Right forelimb (tissue), 1 donor: ENCODE results near the gene SPESP1.
"Not testable (repeated sequence)": the region's sequence is repeated elsewhere in the genome, so short reads cannot be mapped to it uniquely, and the experiment has no call there.

Experiments used
- DNase-seq: peaks from one replicate; pipeline ENCODE4 v3.0.0-alpha.2; 2018

SPESP1 gene

DNA sequence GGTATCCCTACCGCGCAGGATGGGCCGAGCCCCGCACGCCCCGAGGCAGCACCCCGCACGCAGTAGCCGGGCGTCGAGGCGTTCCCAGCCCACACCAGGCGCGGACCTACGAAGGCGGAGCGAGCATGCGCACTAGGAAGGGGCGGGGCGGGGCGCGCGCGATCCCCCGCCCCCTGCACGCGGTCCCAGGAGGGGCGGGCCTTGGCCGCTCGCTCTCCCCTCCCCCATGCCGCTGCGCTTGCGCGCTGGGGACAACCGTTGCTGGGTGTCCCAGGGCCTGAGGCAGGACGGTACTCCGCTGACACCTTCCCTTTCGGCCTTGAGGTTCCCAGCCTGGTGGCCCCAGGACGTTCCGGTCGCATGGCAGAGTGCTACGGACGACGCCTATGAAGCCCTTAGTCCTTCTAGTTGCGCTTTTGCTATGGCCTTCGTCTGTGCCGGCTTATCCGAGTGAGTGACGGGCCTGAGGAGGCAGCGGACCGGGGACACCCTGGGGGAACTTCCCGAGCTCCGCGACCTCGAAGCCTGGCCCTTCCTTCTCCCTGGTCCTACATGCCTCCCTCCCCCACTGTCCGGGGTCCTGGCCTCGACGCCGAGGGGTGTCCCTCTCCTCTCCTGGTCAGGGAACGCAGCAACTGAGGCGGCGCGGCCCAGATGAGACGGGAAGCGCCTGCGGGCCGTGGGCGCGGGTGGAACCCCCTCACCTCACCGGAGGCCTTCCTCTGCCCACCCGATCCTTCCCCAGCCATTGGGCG, at the start of gene SPESP1:
Gene SPESP1, plus strand, starts transcription at position 258 of the 755 bp plus-strand sequence. Its CDS starts 129 bp downstream, at position 387.
- peak; percentile 66 for DNase-seq

DNA sequence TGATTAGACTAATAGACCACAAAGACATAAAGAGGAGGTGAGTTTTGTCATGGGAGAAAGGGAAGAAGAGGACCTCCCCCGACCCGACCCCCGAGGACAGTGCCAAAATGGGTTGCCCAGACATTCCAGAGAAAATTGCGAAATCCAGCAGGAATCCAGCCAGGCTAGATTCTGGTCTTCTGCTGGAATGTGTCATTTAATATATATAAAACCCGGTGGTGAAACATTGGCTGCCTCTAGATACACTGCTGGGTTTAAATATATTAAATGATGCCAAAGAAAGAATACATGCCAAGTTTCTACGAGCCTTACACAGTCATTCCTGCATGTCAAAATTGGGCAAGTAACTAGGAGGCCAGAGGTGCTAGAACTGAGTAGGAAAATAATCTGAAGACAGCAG, 45.3 kb upstream of the SPESP1 start:
- DNase-seq, result peak; percentile 69

DNA sequence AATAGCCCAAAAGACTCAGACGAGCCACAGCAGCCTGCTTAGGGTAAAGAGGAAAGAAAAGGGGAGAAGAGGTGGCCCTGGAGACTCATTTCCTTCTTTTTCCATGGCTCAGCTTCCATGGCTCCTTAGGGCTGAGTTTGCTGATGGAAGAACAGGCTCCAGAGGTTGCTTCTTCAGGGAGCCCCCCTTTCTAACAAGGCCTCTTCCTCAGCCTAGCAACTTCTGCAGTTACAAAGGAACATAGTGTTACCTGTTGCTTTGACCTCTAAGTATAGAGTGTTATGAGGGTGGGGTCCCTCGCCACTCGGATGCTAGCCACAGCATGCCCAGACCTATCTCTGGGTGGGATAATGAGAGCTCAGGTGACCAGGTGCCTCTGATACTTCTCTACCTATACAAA, 43.2 kb upstream of the SPESP1 start:
- DNase-seq, result no peak

DNA sequence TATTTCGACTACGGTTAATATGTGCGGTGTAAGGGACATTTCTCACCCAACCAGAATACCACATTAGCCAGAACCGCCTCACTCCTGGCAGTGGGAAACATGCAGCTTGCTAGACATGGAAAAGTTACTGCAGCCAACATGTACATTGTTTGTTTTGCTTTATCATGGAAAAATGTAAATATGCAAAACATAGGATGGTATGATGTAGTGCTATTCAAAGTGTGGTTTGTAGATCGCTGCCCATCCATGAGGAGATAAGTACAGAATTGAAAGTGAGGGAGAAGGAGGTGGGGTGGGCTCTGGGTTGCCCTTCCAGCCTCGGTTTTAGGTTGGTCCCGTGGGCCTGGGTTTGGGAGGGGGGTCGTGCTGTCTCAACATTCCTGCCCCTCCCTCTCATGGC, 42.5 kb upstream of the SPESP1 start:
- DNase-seq, result no peak

DNA sequence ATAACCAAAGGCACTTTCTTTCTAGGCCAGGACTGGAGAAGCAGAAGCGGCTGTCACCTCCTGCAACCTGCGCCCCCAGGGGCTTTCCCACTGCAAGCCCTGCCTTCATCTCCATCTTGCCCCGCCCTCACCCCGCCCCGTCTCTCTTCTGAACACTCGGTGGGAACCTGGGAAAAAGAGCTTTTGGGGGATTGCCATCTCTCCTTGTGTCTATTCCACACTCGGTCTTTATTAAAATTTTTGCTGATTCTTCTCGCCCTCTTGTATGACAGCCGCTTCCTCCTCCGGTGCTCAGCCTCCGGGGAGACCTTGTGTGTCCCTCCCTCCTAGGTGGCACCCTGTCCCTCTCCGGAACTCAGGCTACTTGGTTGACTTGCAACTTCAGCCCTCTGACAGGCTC, 41.9 kb upstream of the SPESP1 start:
- no peak for DNase-seq

DNA sequence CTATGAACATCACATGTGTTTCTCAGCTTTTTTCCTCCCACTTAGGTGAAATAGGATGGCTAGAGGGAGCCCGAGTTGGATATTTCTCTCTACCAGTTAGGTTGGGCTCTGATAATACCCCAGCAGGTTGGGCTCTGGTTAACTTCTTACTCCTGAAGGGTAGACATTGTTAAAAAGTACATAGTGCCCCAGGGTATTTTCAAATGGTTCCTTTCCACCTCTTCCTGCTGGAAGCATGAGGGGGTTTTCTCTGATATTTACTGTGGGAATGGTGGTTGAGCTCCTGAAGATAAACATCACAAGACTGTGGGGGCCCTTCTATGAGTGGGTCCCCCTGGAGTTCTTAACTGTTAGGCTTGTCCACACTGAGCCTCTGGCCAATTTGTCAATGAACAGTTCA, 36.1 kb upstream of the SPESP1 start:
- no peak for DNase-seq

DNA sequence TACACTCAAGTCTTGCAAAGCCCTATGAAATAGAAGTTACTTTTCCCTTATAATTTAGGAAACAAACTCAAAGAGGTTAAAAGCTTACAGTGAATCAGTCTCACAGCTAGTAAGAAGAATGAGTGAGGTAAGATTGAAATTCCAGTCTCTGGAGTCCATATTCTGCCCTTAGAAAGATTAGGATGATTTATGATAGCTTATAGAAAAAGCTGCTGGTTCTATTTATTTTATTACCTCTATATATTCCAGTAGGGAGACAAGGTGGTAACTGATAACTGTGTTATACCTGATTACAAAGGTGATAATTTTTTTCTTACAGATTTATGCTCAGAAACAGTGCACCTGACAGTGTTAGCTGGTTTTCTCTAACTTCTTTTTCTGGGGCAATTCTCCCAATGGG, 34.1 kb upstream of the SPESP1 start:
- DNase-seq, result no peak

DNA sequence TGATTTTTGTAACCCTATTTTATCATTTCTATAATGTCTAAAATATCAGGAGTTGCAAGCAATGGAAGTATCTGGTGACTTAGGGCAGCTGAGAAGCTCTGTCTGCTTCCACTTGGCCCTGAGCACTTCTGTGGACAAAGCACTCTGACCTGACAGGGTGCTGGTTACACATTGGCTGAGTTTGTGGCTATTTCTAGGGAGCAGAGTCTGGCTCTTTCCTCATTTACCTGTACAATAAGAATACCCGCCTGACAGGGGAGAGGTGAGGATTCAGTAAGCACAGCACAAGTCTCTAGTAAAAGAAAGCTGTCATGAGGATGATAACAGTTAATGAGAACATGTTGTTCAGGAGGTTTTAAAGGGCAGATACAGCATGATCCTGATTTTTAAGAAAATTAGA, 33.3 kb upstream of the SPESP1 start:
- no peak for DNase-seq

DNA sequence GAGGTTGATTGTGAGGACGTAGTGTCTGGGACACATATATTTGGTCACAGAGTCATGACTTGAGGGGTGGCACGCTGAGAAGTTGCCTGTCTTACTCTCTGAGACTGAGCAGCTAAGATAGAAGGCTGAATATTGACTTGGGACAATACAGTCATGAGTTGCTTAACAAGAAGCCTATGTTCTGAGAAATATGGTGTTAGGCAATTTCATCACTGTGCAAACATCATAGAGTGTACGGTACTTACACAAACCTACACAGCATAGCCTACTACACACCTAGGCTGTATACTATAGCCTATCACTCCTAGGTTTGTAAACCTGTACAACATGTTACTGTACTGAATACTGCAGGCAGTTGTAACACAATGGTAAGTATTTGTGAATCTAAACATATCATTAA, 30.3 kb upstream of the SPESP1 start:
- DNase-seq, result no peak

DNA sequence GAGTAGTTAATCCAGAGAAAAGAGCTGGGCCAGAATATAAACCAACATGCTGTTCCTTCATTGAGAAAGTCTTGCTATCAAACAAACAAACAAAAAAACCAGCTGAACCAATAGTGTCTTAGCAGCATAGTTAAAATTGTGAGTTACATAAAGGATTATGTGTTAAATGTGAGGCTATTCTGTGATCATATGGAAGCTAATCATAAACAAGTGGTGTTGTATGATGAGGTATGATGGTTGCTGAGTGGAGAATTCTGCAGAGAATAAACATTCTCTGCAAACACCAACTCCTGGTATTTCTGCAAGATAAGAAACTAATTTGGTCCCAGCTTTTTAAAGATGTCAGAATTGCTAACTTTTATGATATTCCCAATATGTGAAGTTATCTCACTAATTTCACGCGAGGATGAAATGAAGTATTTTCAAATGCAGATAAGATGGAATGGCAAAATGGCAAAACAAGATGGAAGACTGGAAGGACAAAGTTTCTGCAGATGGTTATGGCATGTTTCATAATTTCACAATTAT, 22.9 kb upstream of the SPESP1 start:
- DNase-seq, result no peak

DNA sequence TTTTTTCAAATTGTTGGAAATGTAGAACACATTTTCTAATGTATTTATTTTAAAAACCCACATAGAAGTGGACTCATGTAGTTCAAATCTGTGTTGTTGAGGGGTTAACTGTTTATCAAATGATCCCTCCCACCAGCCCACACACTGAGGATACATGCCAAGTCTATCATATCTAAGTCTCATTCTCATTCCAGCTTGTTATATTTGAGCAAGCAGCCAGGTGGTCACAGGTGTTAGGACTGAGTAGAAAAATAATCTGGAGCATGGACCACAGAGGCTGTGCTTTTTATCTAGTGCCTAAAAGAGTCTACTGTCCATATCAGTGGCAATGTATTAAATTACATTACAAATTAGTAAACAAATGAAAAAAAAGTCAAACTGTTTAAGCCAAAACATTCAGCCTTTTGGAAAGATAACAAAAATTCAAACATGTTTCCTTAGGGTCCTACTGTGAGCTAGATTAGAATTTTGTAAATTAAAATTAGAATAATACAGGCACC, 20.7 kb upstream of the SPESP1 start:
- DNase-seq, result no peak

DNA sequence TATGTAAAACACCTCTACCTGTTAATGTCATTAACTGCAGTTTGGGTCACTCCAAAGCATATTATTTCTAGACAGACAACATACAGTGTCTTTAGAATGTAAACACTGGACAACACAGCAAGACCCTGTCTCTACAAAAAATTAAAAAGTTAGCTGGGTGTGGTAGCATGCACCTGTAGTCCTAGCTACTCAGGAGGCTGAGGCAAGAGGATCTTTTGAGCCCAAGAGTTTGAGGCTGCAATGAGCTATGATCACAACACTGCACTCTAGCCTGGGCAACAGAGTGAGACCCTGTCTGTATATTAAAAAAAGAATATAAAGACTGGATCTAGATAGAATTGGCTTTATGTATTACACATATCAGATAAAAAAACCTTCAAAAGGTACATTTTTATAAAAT, 20.0 kb upstream of the SPESP1 start:
- DNase-seq, result no peak

DNA sequence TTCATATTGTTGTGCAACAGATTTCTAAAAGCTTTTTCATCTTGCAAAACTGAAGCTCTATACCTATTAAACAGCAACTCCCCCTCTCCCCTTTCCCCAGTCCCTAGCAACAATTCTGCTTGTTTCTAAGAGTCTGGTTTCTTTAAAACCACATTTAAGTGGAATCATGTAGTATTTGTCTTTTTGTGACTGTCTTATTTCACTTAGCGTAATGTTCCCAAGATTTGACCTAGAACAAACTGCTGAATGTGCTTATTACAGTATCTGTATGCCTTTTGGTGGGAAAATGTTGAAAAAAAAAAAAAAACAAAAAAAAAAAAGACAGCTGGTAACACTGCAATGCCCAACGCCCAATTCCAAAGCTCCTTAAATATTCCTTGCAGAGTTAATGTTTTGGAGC, 19.5 kb upstream of the SPESP1 start:
- no peak for DNase-seq

DNA sequence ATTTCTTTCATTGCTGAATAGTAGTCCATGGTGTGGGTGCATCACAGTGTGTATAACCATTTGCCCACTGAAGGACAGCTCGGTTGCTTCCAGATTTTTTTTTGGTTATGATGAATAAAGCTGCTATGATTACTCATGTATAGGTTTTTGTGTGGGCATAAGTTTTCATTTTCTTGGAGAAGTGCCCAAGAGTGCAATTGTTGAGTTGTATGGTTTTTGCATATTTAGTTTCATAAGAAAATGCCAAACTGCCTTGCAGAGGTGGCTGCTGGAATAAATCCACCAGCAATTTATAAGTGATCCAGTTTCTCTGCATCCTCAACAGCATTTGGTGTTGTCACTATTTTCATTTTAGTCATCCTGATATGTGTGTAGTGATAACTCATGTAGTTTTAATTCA, 8.4 kb upstream of the SPESP1 start:
- no peak for DNase-seq

DNA sequence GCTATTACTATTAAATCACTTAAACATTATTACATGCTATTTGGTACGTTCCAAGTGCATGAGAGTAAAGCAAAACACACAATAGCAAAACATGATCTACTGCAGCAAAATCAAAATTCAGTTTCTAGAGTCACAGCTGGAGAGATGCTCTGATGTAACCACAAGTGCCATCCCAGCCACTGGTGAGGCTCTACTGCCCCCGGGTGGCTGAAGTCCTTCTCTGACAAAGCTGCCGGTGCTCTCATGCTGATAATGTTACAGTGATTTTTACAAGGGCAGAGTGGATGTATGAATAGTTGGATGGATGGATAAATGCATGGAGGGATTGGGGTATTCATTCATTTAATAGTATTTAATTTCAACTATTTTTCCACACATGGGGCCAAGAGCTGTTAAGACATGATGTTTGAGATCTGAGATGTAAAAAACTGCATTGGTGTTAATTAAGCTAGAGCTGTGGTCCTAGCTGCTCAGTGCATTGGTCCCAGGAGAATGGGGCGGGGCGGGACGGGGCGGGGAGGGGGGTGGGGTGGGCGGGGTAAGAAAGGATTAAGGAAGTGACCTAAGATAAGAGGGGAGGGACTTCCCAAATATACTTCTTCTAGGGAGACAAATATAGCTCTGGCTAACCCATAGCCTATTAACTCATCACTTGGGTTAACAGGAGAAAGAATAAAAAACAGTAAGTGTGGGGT, 5.3 kb upstream of the SPESP1 start:
- DNase-seq, result peak; percentile 86

DNA sequence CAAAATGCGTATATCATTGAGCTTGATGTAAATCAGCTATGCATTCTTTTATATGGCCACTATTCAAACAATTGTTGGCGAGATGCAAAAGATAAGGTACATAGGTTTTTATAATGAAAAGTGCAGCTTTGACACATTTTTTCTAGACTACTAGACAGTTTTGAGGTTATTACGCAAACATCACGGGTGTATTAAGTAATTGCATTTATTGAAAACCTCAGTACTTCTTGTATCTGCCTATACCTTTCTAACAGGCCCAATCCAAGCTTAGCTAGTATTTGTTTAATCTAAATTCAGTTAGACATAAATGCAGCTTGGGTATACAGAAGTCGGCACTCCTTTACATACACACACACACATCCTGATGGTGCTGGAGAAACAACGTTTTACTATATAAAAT, 2.7 kb downstream of the SPESP1 start:
- no peak for DNase-seq

DNA sequence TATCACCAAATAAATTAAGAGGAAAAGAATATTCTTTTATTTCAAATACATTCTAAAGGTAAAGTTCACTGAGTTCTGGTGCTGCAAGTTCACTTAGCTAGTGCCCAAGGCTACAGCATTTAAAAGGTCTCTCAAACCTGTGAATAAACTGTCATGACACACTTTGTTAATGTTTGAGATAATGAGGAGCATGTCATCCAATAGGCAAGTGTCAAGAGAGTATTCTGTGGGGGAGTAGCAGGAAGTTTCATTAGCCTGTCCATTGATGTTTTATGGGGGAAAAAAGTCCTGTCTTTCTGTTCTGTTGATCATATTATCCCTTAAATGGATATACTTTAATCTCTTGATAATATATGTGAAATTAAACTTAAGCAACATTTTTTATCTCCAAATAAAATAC, 4.0 kb downstream of the SPESP1 start:
- no peak for DNase-seq

DNA sequence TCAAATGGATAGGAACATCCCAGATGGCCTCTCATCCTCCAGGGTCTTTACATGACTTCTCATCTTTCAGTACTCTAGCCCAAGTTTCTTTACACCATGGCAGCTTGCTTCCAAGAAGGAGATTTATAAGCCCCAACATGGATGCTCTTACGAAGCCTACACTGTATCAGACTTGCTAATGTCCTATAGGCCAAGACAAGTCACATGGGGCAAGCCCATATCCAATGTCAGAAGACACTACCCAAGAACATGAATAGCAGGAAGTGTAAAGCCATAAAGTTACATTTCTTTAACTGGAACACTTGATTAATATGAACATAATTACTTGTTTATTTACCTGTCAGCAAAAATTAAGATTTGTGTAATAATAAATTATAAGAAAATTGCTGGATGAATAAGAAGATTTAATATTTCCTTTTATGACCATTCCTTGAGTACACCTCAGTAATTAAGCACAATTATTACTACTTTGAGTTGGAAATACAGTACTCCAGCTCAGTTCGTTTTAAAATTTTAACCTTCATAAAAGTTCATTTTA, 5.1 kb downstream of the SPESP1 start:
- no peak for DNase-seq

DNA sequence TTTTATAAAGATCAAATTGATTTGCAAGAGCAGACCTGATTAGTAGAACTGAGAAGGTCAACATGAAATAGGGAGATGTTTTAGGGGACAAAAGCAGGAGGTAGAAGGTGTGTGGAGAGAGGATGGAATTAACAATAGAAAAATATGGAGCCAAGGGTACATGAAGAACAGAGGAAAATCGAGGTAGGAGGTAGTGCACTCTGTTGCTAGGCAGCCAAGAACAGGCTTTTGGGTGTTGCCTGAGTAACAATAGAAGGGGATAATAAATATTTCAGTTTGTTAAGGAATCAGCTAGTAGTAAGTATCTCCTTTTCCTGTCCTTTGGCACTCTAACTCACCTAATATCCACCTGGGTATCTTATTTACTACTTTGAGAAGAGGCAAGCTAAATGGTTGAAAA, 9.2 kb downstream of the SPESP1 start:
- no peak for DNase-seq

DNA sequence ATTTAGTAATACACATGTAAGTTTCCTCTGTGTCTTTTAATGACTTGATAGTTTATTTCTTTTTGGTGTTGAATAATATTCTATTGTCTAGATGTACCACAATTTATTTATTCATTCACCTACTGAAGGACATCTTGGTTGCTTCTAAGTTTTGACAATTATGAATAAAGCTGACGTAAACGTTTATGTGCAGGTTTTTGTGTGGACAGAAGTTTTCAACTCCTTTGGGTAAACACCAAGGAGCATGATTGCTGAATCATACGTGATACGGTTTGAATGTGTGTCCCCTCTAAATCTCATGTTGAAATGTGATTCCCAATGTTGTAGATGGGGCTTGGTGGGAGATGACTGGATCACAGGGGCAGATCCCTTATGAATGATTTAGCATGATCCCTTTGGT, 21.5 kb downstream of the SPESP1 start:
- DNase-seq, result no peak

DNA sequence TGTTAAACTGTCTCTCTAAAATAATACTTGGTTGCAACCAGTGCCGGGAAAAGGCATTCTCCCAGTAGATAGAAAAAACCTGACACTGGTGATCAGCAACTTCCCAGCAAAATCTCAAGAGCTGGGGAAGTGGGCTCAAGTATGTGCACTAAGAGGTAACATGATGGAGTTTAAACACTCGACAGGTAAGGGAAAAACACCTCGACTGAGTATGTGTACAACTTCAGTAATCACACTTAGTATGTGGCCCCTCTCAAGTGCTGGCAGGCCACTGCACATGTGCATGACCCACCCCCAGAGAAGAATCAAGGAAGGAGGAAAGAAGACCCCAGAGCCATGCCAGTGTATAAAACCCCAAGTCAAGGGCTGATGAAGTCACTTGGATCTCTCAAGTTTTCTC, 27.4 kb downstream of the SPESP1 start:
- DNase-seq, result no peak

DNA sequence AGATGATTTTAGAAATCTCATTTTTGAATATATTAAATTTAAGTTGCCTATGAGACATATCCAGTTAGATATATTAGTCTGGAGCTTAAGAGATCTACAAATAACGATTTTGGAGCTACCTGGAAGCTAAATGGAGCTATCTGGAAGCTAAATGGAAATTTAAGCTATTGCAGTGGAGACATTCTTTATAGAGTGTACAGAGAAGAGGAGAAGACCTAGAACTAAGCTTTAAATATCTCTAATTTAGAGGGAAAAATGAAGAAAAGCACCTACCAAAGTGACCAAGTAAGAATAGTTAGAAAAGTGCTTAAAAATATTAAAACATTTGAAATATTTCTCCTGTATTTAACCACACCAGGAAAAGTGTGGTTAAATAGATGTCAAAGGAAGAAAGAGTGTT, 28.3 kb downstream of the SPESP1 start:
- DNase-seq, result no peak

DNA sequence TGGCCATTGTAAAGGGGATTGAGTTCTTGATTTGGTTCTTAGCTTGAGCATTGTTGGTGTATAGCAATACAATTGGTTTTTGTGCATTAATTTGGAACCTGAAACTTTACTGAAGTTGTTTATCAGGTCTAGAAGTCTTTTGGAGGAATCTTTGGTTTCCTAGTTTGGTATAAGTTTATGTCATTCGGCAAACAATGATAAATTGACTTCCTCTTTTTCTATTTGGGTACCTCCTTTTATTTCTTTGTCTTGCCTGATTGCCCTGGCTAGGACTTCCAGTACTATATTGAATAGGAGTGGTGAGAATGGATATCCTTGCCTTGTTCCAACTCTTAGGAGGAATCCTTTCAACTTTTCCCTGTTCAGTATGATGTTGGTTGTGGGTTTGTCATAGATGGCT, 32.1 kb downstream of the SPESP1 start:
- DNase-seq, result no peak

DNA sequence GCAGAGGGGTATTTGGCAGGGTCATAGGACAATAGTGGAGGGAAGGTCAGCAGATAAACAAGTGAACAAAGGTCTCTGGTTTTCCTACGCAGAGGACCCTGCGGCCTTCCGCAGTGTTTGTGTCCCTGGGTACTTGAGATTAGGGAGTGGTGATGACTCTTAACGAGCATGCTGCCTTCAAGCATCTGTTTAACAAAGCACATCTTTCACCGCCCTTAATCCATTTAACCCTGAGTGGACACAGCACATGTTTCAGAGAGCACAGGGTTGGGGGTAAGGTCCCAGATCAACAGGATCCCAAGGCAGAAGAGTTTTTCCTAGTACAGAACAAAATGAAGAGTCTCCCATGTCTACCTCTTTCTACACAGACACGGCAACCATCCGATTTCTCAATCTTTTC, 33.4 kb downstream of the SPESP1 start:
- not testable (repeated sequence) for DNase-seq
